GM21360 (cell line): ENCODE measurements around the gene NF1.
A peak's percentile ranks its signal among the peaks of the same experiment; 100 is the strongest.
"Not testable (repeated sequence)": the region's sequence is repeated elsewhere in the genome, so short reads cannot be mapped to it uniquely, and the experiment has no call there.

Experiments
- ATAC-seq: cut with Tn5 transposase; IDR thresholded peaks from one replicate; pipeline ENCODE4 v1.9.1; 2021; ENCODE audit warnings: mild to moderate bottlenecking, moderate library complexity; ENCODE audit not compliant: unreplicated experiment

Gene NF1

DNA sequence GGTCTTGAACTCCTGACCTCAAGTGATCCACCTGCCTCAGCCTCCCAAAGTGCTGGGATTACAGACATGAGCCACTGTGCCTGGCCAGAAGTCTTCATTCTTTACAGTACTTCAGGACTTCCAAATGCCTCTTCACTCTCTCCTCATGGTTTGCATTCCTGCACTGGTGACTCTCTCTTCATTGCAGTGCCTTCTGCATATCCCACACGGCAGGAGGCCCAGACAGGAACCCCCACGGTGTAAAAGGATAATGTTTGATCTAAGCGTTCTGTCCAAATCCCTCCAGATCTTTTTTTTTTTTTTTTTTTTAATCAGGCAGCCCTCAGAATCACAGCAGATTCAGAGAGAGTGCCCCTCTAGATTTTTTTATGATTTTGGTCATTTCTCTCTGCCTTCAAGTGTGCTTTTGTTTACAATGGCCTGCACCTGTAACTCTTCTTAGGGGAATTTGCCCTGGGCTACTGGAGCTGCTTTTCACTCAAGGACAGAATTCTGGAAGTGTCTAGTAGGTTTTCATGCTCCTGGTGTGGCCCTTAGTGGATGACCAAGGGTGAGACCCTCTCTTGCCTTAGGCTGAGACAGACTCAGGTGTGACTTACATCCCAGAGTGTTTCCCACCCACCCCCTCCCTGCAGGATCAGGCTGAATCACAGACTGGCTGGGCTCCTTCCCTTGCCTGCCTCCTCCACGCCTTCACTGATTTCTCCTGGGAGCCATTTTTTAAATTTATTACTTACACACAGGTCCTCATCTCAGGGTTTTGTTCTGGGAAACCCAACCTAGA, 19.8 kb upstream of the NF1 start:
- no peak for ATAC-seq

DNA sequence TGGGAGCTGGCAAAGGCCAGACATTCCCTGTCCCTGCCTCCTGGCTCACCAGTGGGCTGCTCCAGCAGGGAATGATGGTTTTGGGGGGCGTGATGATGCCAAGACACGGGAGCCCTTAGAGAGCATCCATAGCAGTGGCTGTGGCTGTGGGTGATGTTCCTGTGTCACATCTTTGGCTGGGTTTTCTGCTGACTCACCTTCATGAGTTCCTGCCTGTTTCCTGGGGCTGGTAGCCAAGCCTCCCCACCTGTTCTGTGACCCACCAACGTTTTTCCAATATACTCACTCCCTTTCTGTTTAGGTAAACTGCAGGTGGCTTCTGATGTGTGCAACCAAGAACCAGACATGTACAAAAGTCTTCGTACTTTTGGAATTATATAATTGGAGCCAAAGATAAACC, 16.5 kb upstream of the NF1 start:
- no peak for ATAC-seq

DNA sequence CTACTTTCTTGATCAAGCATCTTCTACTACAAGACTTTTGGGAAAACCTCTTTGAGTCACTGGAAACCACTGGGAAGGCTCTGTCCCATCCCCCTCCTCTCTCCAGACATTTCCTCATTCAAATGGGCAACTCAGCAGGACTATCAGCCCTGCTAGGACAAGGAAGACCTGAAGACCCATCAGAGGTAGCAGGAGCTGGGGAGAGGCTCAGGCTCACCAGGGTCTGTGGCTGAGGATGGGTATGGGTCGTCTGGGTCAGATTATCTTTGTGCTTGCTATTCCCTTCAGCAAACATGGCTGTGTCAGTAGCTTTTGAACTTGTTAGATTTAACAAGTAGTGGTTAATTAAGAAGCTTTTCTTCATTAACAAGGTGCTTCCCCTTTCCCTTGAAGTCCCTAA, 15.0 kb upstream of the NF1 start:
- ATAC-seq, result no peak

DNA sequence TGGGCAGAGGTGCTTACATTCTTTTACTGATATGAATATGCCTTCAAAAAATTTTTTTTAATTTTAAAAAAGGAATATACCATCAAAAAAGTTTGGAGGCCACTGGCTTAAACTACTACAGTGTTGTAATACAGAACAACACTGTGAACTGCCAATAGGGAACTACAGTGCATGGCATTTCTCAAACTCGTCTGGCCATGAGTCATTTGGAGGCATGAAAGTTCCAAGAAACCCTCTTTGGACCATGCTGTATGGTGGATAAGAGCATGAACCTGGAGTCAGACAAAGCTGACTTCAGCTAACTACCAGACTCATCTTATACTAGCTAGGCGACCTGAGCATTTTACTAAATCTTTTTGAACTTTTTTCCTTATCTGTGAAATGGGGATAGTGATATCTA, 9.2 kb upstream of the NF1 start:
- ATAC-seq, result no peak

DNA sequence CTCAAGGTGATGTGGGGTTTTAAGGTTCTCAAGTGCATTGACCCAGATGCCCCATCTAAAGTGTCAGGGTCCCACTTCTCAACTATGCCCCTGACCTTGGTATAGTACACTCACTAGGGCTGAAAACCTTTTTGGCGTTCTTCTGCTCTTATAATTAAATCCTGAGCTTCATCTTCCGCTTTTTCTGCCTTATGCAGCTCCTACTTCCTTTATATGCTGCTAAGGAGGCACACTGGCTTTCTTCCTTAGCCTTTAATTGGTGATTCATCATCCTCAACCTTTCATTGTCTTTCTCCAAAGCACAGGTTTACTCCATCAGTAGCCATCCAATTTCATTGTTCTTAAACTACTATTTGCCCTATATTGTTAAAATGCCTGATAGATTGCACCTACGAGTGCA, 5.3 kb upstream of the NF1 start:
- ATAC-seq, result no peak

DNA sequence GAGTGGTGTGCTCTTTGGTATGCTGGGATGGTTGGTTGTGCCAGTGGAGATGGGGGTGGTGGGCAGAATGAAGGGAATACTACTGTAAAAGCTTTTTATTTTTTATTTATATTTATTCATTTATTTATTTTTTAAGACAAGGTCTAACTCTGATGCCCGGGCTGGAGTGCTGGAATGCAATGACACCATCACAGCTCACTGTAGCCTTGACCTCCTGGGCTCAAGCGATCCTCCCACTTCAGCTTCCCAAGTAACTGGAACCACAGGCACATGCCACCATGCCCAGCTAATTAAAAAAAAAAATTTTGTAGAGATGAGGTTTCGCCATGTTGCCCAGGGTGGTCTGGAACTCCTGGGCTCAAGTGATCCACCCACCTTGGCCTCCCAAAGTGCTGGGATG, 4.1 kb upstream of the NF1 start:
- not testable (repeated sequence) for ATAC-seq

DNA sequence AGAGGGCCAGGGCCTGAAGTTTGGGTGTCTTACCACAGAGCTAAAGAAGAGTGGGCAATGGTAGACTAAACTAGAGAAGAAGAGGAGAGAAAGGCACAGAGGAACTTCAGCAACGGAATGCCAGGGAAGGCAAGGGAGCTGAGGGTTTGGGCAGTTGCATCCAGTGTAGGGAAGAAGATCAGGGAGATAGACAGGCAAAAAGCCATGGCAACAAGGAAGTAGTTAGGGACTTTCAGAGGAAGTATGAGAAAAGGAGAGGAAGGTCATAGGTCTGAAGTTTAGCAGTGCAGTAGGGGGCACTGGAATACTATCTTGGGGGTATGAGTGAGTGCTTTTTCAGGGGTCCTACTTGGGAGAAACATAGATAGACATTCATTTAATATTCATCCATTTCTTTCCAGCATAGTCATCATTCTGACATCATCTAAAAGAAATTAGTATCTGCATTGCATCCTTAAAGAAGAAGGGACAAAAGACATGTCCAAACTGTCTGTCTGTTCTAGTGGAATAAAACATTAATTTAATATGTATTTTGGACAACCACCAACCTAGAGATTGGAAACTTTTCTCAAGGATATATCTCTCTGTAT, 2.2 kb upstream of the NF1 start:
- no peak for ATAC-seq

DNA sequence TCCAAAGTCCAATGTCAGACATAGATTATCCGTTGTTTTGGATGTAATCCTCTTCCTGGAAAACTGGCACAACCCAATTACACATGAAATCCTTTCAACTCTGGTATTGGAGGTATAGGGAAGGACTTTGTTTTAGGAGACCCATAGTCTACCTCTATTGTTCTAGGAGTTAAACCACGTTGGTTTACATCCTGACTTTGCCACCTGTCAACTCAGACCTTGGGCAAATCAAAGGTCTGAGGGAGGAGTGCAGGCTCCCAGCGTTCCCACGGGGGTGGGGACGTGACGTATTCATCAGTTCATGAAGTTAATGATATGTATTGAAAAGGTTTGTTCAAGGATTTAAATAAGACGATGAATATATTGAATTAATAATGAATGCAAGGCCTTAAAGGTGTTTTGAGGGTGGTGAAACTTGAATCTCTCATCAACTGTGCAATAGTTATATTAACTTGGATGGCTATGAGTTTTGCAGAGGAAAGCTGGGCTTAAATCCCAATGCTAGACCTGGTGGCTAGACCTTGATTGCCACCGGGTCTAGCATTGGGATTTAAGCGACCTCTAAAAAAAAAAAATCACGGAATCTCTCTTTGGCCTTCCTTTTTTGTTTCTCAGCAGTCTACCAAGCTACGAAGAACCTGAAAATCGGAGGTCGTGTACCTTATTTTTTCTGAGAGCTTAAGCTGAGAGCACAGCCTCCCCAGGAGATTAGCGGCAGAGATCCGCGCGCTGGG, 744 bp upstream of the NF1 start:
- ATAC-seq, result no peak

DNA sequence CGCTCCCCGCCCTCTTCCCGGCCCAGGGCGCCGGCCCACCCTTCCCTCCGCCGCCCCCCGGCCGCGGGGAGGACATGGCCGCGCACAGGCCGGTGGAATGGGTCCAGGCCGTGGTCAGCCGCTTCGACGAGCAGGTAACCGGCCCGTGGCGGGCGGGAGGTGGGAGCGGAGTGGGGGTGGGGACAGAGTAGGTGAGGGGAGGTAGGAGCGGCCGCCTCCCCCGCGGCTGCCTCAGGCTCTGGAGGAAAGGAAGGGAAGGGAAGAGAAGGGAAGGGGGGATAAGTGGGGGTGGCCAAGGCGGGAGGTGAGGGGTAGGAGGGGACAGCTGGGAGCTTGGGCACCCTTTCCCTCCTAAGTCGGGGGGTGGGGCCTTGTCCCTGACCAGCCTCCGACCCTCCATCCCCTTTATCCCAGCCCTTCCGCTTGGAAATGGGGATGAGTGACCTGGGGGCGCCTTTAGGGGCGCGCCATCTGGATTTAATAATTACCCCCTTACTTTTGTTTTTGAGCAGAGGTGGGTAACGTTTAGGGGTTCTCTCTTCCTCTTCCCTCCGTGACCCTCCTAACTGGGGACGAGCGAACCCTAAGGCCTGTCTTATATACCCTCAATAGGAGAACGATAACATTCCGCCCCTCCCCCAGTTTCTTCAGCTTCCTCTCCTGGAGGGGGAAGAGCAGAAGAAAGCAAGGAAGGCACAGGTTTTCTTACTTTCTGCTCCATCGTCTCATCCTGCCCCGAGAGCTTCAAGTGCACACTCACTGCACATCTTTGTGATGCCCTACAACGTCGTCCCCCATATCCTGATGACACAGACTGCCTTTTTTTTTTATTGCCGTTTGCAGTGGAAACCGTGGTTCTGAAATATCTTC, 694 bp downstream of the NF1 start:
- peak; percentile 17 for ATAC-seq

DNA sequence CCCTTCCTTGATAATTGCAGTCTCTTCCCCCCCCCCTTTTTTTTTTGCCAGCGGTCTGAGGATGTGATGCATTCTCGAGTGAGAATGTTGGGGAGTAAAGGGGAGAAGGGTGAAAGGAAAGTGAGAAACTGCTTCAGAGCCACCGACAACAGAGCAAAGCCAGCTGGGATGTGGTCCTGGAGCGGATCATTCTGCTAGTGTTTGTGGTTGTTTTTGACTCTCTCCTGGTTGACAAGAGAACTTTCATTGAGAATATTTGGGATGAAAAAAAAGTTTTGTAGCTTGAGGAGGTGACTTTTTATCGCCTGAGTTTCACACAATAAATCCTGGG, 1.3 kb downstream of the NF1 start:
- no peak for ATAC-seq

DNA sequence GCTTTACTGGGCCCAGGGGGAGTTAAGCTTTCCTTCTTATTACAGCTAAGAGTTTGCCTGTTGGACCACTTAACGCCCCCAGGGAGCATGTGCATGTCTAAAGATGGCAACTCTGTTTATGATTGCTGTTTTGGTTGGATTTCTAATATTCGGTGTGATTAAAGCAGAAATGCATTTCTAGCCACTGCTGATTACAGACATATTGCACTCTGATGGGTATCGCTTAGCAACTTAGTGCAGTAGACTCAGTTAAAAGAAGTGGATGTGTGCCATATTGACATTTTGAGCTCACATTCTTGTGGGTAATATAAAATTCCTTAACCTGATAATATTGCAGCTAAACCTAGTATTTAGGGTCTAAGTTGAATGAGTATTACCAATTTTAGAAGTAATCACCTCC, 4.2 kb downstream of the NF1 start:
- ATAC-seq, result no peak

DNA sequence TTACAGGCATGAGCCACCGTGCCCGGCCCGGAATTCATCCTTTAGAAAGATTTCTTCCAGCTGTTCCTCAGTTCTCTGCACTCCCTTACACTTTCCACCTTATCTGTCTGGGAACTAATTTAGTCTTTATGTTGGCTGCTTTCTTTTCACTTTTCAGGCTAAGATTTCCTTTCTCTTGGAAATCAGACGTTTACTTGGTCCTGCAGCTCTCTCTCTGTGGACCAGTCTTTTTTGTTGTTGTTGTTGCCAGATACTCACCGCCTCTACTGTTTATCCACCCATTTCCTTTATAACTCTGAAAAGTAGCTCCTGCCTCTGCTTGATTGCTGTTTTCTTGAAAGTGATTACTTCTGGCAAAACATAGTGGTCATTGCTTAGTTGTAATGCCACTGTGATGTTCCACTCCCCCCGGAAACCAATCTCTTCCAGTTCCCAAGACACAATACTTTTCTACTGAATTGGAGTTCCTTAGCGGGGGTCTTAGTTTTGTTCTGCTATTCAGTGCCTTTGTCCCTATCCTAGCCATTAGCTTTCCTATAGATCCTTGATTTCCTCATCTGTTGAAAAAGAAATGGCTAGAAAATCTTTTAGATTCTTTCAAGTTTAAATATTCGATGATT, 6.2 kb downstream of the NF1 start:
- ATAC-seq, result no peak

DNA sequence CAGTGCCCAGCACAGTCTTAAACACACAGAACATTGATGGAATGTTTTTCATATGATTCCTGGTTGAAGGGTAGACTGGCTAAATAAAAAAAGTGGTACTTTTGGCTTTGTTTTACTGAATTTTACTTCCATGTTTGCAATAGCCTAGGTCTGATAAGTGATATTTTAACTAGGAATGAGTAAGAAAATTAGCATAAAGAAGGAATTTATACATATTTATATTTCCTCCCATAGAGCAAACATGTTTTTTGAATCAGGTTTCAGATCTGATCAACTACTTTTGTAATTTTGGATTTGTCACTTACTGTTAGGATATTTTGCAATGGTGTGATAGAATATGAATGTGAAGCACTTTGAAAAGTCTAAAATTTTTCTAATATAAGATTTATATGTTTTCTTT, 7.2 kb downstream of the NF1 start:
- no peak for ATAC-seq

DNA sequence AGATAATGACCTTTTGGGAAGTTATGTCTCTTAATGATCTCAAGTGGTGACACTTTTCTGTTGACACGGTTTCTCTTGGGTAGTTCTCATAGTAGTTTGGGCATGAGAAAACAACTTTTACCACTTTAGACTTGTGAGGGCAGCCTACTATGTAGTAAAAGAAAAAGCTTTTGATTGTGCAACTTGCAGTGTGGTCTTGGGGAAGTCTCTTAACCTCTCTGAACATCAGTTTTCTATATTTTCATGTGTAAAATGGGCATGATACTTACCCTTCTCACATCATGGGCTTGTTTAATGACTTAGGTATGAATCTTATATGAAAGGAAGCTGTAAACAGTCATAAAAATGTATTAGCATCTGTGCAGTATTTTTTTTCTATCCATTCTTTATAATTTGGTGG, 11.2 kb downstream of the NF1 start:
- ATAC-seq, result no peak

DNA sequence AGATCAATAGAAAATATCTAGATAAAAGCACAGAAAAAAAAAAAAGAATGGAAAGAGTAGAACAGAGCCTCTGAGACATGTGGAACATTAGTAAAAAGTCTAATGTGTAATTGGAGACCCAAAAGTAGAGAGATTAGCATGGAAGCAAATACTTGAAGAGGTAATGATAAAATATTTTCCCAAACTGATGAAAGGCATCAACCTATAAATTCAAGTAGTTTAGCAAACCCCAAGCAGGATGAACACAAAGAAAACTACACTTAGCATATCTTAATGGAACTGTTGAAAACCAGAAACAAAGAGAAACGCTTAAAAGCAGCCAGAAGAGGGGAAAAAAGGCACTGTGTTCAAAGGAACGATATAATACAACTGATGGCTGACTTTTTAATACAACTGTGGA, 16.4 kb downstream of the NF1 start:
- ATAC-seq, result no peak

DNA sequence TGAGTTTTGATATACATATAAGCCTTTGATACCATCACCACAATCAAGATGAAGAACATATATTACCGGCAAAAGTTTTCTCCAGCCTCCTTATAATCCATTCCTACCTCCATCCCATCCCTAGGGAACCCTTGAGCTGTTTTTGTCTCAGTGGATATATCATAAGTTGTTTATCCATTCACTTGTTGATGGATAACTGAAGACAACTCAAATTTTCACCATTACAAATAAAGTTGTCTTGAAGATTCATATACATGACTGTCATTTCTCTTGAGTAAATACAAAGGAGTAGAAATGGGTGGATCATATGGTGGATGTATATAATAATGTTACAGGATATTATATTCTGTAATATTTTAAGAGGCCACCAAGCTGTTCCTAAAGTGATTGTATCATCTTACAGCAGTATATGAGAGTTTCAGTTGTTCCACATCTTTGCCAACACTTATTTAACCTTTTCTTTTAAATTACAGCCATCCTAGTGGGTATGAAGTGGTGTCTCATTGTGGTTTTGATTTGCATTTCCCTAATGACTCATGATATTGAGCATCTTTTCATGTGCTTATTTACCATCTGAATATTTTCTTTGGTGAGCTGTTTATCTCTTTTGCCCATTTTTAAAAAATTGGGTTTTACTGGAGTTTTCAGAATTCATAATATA, 17.4 kb downstream of the NF1 start:
- no peak for ATAC-seq

DNA sequence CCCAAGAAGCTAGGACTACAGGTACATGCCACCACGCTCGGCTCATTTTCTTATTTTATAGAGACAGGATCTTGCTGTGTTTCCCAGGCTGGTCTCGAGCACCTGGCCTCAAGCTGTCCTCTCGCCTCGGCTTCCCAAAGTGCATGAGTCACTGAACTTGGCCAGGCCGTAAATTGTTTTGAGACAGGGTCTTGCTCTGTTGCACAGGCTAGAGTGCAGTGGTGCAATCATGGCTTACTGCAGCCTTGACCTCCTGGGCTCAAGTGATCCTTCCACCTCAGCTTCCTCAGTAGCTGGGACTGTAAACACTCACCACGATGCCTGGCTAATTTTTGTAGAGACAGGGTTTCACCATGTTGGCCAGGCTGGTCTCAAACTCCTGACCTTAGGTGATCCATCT, 18.6 kb downstream of the NF1 start:
- not testable (repeated sequence) for ATAC-seq

DNA sequence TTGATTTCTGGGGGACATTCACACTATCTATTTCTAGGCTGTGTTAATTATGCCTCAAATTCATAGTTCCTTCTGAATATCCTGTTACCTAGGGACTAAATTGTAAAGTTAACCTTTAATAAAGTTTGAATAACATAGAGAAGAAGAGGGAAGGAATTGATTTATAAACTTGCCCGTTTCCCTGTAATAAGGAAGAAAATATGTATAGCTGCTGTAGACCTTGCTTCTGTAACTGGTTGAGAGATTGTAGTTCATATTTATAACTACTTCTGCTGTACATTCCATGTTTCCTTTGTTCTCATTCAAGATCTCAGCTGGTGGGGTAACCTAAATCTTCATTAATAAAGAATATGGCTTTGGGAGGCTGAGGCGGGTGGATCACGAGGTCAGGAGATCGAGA, 19.2 kb downstream of the NF1 start:
- no peak for ATAC-seq

DNA sequence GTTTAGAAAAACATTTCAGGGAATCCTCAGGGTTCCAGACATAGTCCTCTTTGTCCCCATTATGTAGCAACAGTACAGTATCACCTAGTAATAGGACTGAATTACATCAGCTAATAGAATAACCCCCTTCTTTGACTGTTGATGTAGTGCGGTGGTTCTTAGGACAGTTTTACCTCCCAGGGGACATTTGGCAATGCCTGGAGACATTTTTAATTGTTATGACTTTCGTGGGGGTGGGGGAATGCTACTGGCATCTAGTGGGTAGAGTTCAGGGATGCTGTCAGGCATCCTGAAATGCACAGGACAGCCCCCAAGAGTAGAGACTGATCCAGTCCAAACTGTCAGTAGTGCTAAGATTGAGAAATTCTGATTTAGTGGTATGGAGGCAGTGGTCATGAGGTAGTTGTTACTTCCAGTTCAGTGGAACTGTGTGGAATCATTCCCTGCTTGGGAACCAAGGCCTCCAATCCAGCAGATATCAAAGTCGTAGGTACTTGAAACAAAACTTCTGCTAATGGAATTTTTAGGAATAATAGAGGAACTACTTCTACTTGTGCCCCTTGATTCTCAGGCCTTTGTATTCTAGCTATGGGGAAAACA, 20.3 kb downstream of the NF1 start:
- no peak for ATAC-seq

DNA sequence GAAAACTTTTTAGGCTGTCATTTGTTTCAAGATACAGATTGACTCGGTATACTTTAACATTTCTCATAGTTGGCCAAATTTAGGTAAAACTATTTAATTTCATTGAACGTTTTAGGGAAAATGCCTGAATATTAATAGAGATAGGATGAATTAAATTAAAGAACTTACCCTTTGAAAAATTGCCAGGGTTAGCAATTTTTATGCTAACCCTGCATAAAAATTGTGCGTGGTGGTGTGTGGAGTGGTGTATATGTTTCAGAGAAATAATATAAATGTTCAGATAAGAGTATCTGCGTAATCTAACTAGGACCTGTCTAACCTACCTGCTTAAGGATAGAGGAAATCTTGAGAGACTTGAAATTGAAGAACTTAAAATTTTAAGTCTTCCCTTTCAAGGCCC, 21.4 kb downstream of the NF1 start:
- no peak for ATAC-seq
